VCaP (cell line): ENCODE data around the gene PGS1.

Experiments used
- H3K27ac ChIP-seq: fragments of 450-650 bp; 2 replicates; pipeline ENCODE4 v1.5.1; 2017
- TF ChIP-seq, protein P1 (sequence below): fragments of 450-650 bp; conservative IDR thresholded peaks from 2 replicates; pipeline ENCODE4 v1.5.1; 2017; ENCODE audit warnings: mild to moderate bottlenecking, moderate library complexity

PGS1 gene

GRCh38 chr17:78417531-78417909 lies 39.1 kb downstream of the PGS1 start:
- TF ChIP-seq, protein P1, sequence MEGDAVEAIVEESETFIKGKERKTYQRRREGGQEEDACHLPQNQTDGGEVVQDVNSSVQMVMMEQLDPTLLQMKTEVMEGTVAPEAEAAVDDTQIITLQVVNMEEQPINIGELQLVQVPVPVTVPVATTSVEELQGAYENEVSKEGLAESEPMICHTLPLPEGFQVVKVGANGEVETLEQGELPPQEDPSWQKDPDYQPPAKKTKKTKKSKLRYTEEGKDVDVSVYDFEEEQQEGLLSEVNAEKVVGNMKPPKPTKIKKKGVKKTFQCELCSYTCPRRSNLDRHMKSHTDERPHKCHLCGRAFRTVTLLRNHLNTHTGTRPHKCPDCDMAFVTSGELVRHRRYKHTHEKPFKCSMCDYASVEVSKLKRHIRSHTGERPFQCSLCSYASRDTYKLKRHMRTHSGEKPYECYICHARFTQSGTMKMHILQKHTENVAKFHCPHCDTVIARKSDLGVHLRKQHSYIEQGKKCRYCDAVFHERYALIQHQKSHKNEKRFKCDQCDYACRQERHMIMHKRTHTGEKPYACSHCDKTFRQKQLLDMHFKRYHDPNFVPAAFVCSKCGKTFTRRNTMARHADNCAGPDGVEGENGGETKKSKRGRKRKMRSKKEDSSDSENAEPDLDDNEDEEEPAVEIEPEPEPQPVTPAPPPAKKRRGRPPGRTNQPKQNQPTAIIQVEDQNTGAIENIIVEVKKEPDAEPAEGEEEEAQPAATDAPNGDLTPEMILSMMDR: no peak
- peak overlapping the region; percentile 48 for H3K27ac ChIP-seq

DNA sequence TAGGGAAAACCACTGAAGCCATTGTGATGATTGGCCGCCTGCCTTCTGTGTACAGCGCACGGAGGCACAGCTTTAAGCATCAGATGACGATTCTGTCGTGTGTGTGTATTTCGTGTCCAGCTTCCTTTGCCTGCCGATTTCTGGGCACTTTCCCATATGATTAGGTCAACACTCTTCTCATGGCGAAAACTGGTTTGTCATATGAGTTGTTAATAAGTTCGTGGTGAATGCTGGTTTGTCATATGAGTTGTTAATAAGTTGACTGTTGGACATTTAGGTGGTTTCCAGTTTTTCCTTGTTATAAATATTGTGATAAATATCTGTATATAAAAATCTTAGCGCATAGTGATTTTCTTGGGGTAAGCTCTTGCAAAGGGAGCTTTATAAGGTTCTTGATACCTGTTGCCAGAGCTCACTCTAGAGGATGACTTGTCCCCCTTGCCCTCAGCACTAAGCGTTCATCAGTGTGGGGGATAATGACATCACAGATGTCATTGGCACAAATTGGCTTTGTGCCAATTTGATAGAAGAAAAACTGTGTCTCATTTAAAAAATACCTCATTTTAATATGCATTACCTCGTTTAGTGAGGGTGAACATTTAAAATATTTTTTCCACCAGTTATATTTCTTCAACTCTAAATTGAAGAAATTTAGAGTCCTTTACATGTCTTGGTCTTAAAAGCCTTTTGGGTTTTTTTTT lies 40.0 kb downstream of the PGS1 start:
- TF ChIP-seq, protein P1: no peak
- no peak overlapping the region for H3K27ac ChIP-seq

DNA sequence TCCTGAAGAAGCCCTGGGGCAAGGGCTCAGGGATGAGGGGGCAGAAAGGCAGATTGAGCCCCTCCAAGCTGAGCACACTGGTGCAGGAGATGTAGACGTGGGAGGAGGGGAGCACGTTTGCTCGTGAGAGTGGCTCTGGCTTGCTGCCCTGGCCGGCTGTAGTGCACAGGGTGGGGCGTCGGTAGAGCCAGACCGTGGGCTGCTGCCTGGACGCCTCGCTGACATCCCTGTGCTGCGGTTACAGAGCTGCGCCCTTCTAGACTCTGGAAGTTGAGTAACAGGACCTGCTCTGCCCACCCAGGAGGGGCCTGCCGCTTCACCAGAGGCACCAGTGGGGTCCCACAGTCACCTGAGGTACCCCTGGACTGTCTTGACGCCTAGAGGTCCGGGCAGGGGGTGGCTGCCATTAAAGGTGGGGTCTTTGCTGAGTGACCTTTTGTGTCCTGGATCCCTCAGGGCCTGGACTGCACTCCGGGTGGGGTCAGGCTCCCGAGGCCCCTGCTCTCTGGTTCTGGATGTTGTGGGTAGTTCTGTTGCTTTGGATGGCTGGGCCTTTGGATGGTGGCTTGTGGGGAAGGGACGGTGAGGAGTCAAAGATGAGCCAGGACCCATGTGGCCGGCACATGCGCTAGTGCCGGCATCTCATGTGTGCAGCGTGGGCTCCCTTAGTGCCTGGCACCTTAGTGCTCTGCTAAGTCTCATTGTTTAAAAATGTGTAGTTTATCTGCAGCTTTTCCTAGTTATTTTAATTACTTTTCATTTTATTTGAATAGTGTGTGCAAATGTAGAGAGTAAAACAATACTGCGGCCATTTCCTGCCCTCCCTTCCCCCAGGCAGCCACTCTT lies 41.7 kb downstream of the PGS1 start:
- no peak overlapping the region; the same call in 1 of the 2 replicates for H3K27ac ChIP-seq
- TF ChIP-seq, protein P1: no peak

DNA sequence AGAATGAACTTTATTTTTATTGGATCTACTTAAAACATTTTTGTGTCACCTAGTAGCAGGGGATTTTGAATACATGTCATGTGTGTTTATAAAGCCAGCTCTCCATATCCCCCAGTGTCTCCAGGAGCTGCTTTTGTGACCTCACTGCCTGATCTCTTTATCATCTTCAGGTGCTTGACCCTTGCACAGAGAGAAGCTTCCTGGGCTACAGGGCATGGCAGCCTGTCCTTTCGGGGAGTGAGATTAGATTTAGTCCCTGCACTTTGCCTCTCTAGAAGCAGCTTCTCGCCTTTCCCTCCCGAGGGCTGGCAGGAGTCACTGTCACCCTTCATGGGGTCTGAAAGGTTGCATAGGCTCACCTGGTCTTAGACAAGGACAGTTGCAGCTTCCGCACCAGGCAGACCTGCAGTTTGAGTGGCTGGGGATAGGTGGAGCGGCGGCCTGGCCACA lies 42.7 kb downstream of the PGS1 start:
- H3K27ac ChIP-seq: peak overlapping the region; percentile 36; the same call in 1 of the 2 replicates
- TF ChIP-seq, protein P1: no peak

GRCh38 chr17:78421534-78422266 lies 43.3 kb downstream of the PGS1 start:
- TF ChIP-seq, protein P1: peak; percentile 99
- H3K27ac ChIP-seq: peak overlapping the region; percentile 36; the same call in 1 of the 2 replicates

- TF ChIP-seq, protein P1: no peak; the same call in none of the 2 replicates
- no peak overlapping the region for H3K27ac ChIP-seq
Measured at GRCh38 chr17:78422267-78422605, 43.8 kb downstream of the PGS1 start.
